MCF 10A (cell line): ENCODE data around the gene CDC42EP1. TPM values are rescaled to one million over a fixed set of nuclear protein-coding genes. Genes with fewer than 3 reads are reported as not detected.
A peak's percentile ranks its signal among the peaks of the same experiment; 100 is the strongest.

ENCODE experiments used
- Bru-seq: library from RNA; stranded (reverse); fragments of 400-500 nt; gene quantifications from one replicate; lab custom pipeline; 2021; lab: Mats Ljungman, UMichigan
- BruChase-seq, 2 experiments: library from RNA; stranded (reverse); fragments of 400-500 nt; gene quantifications; one replicate each; lab custom pipeline; 2021; lab: Mats Ljungman, UMichigan
- BruUV-seq: library from RNA; stranded (reverse); fragments of 400-500 nt; replicated peaks from 2 replicates; lab custom pipeline; 2021; lab: Mats Ljungman, UMichigan
- CTCF ChIA-PET: fragments of 300-600 bp; sonication (Branson Sonifier 250); formaldehyde crosslinking; extraction: SDS; loops from one replicate; lab custom pipeline; 2021; ENCODE audit warnings: antibody characterized with exemption, inconsistent platforms; lab: Yijun Ruan, JAX
- POLR2A ChIA-PET: fragments of 300-600, 350-650 bp; sonication (Branson Sonifier 250); formaldehyde crosslinking; extraction: SDS; loops from one replicate; lab custom pipeline; 2020; ENCODE audit warnings: antibody characterized with exemption, inconsistent platforms; lab: Yijun Ruan, JAX
- DNase-seq: peaks from one replicate; pipeline ENCODE4 v3.0.0-alpha.2; 2018; ENCODE audit not compliant: unreplicated experiment
- H3K27ac Mint-ChIP-seq: one replicate; pipeline ENCODE4 v1.8.0; 2022; ENCODE audit warnings: mild to moderate bottlenecking, low read depth, mixed read lengths; ENCODE audit not compliant: unreplicated experiment
- H3K27me3 Mint-ChIP-seq: one replicate; pipeline ENCODE4 v1.8.0; 2022; ENCODE audit warnings: mixed read lengths; ENCODE audit not compliant: insufficient read depth, unreplicated experiment
- H3K36me3 Mint-ChIP-seq: one replicate; pipeline ENCODE4 v1.8.0; 2022; ENCODE audit warnings: mild to moderate bottlenecking, moderate library complexity, mixed read lengths; ENCODE audit not compliant: insufficient read depth, unreplicated experiment
- H3K4me1 Mint-ChIP-seq: one replicate; pipeline ENCODE4 v1.8.0; 2022; ENCODE audit warnings: mixed read lengths; ENCODE audit not compliant: insufficient read depth, unreplicated experiment
- H3K4me3 Mint-ChIP-seq: one replicate; pipeline ENCODE4 v1.8.0; 2022; ENCODE audit warnings: mild to moderate bottlenecking, moderate library complexity, mixed read lengths; ENCODE audit not compliant: unreplicated experiment
- H3K9me3 Mint-ChIP-seq: one replicate; pipeline ENCODE4 v1.8.0; 2022; ENCODE audit warnings: mixed read lengths; ENCODE audit not compliant: unreplicated experiment
- intact Hi-C: fragments of 100-400 bp; cut with micrococcal nuclease; formaldehyde crosslinking; loops from 2 replicates; pipeline ENCODE4 v1.14.1; 2022
- long read RNA-seq: library from polyadenylated mRNA; stranded (forward); transcript quantifications from one replicate; pipeline ENCODE4 v2.0.0, GENCODE V29; 2022
- total RNA-seq: library from RNA; stranded (reverse); gene quantifications from 2 replicates; pipeline ENCODE4 v1.2.3, GENCODE V29; 2022
- TF ChIP-seq, protein P1 (sequence below): fragments of 200-600 bp; IDR thresholded peaks from one replicate; pipeline ENCODE4 v1.8.0; 2022; ENCODE audit warnings: antibody characterized with exemption, mild to moderate bottlenecking; ENCODE audit not compliant: unreplicated experiment

CDC42EP1 gene, protein sequence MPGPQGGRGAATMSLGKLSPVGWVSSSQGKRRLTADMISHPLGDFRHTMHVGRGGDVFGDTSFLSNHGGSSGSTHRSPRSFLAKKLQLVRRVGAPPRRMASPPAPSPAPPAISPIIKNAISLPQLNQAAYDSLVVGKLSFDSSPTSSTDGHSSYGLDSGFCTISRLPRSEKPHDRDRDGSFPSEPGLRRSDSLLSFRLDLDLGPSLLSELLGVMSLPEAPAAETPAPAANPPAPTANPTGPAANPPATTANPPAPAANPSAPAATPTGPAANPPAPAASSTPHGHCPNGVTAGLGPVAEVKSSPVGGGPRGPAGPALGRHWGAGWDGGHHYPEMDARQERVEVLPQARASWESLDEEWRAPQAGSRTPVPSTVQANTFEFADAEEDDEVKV
- total RNA-seq (86.0 and 148 TPM in 2 replicates), Bru-seq, nascent RNA (percentile 78 among the genes with signal in this experiment), BruChase-seq, experiment 1, labeled RNA remaining after a 6-hour chase (percentile 80 among the genes with signal in this experiment), BruChase-seq, experiment 2, labeled RNA remaining after a 2-hour chase (percentile 76 among the genes with signal in this experiment)
- long read RNA-seq, transcript CDC42EP1-201 (3 exons, 2,181 nt) = major isoform, 154 of 350 reads
- long read RNA-seq, partial matches to known transcripts = 138 of 350 reads
- long read RNA-seq, other reads (novel, unspliced or antisense) = 58 of 350 reads

DNA sequence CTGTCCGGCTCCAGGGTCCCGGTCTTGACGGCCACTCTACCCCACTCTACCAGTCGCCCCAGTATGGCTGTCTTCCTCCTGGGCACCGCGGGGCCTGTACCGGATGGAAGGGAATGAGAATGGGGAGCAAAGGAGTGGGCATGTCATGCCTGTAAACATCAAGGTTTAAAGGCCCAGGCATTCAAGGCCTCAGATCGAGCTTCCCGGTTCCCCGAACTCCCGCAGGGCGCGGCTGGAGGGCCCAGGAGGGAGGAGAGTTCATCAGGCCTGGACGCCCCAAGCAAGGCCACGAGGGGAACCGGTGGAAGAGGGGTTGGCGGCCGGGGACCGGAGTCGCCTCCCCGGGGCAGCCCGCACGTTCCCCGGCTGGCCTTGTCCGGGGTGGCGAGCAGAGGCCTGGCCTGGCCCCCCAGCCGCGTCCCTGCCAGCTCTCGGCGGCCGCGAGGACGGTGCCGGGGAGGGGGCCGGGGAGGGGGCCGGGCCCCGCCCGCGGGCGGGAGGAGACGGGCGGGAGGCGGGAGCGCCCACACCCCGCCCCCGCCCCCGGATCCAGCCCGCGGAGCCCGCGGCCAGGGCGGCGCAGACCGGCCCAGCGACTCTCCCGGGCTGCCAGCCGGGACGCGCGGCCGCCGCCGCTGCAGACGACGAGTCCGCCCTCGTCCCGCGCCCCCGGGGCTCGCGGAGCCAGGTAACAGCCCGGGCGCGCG lies at the start of gene CDC42EP1:
Gene CDC42EP1, plus strand, starts transcription at position 580 of the 707 bp plus-strand sequence. CDS start 5,870 bp downstream, outside the sequence.
- H3K27ac Mint-ChIP-seq = peak within 1 kb of the TSS; percentile 71
- POLR2A ChIA-PET = interaction anchor here (0.6 to 8.6 kb wide), 2 partner anchors 17 to 80 kb away, joined by 3 to 194 read pairs; no protein-coding TSS in a partner anchor
- TF ChIP-seq, protein P1, sequence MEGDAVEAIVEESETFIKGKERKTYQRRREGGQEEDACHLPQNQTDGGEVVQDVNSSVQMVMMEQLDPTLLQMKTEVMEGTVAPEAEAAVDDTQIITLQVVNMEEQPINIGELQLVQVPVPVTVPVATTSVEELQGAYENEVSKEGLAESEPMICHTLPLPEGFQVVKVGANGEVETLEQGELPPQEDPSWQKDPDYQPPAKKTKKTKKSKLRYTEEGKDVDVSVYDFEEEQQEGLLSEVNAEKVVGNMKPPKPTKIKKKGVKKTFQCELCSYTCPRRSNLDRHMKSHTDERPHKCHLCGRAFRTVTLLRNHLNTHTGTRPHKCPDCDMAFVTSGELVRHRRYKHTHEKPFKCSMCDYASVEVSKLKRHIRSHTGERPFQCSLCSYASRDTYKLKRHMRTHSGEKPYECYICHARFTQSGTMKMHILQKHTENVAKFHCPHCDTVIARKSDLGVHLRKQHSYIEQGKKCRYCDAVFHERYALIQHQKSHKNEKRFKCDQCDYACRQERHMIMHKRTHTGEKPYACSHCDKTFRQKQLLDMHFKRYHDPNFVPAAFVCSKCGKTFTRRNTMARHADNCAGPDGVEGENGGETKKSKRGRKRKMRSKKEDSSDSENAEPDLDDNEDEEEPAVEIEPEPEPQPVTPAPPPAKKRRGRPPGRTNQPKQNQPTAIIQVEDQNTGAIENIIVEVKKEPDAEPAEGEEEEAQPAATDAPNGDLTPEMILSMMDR = no peak
- no peaks in the 10 kb centered on the region for H3K9me3 Mint-ChIP-seq
- peaks cover 19% of the 10 kb centered on the region for H3K36me3 Mint-ChIP-seq
- peak; percentile 56 for DNase-seq
- H3K4me1 Mint-ChIP-seq = peaks cover 26% of the 10 kb centered on the region
- TSS peak; percentile 45 for BruUV-seq
- no peaks in the 10 kb centered on the region for H3K27me3 Mint-ChIP-seq
- peak within 1 kb of the TSS; percentile 81 for H3K4me3 Mint-ChIP-seq
- intact Hi-C loops = loop anchor here (10.0 kb wide), 1 partner anchor 85 kb away; no protein-coding TSS in a partner anchor
- CTCF ChIA-PET = interaction anchor here (1.0 to 15.3 kb wide), 2 partner anchors 15 to 88 kb away, joined by 3 to 667 read pairs; no protein-coding TSS in a partner anchor

DNA sequence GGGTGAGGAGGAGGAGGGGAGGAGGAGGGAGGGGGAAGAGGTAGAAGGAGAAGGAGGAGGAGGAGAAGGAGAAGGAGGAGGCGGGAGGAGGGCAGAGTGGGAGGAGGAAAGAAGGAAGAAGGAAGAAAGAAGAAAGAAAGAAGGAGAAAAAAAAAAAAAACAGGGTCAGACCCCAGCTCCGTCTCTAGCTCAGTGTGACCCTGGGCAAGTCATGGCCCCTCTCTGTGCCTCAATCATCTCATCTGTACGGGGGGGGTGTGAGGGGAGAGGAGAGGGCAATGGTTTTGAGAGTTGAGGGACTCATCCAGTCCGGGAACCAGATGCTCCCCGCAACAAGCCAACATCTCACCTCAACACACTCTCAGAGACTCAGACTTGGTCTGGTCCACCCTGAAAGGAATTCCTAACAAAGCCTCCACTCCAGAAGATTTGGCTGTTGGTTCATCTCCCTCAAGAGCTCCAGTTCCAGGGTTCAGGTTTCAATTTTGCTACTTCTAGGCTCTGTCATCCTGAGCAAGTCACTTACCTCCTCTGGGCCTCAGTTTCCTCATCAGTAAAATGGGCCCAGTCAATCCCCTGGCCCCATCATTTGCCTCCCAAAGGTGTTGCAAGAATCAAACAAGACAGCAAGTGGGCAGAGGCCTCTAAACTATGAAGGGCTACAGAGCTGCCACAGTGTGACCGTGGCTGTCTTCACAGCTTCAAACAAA lies 48.7 kb upstream of the CDC42EP1 start:
- intact Hi-C loops = no loop called here
- H3K27me3 Mint-ChIP-seq = no peaks in the 10 kb centered on the region
- no peak for DNase-seq
- CTCF ChIA-PET = interaction anchor here (0.6 to 1.5 kb wide), 4 partner anchors 52 to 285 kb away, joined by 3 to 4 read pairs (median 4); no protein-coding TSS in a partner anchor
- no TSS peak for BruUV-seq
- TF ChIP-seq, protein P1 = no peak
- H3K4me3 Mint-ChIP-seq = no peak overlapping the region
- POLR2A ChIA-PET = interaction anchor here (0.7 to 1.8 kb wide), 4 partner anchors 11 to 199 kb away, joined by 3 to 7 read pairs (median 4); no protein-coding TSS in a partner anchor
- no peak overlapping the region for H3K27ac Mint-ChIP-seq
- H3K9me3 Mint-ChIP-seq = no peaks in the 10 kb centered on the region
- peaks cover 7% of the 10 kb centered on the region for H3K4me1 Mint-ChIP-seq
- H3K36me3 Mint-ChIP-seq = peaks cover 23% of the 10 kb centered on the region

DNA sequence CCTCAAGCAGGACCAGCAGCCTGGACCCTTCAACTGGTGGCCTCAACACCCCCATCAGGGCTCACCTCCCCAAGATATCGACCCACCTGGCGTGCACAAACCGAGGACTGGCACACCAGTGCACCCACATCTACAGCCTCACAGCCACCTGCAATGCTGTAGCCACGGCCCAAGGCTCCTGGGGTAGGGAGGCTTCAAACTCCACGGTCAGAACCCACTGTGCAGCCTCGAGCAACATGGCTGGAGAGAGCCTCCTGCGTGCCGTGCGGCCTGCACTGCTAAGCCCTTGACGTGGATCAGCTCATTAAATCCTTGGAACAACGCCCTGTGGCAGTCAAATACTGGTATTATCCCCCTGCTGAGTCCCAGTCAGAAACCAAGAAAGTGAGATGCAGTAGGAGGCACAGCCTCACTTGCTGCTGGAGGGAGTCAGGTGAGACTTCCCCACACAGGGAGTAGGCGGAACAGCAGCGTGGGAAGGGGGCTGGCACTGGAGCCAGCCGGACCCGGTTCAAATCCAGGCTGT lies 45.7 kb upstream of the CDC42EP1 start:
- BruUV-seq = no TSS peak
- intact Hi-C loops = no loop called here

More for the DNA sequence above, 45.7 kb upstream of the CDC42EP1 start:
- Mint-ChIP-seq H3K4me1 (peaks cover 15% of the 10 kb centered on the region), H3K36me3 (peaks cover 18% of the 10 kb centered on the region), H3K4me3 (no peak overlapping the region), H3K27ac (no peak overlapping the region), H3K9me3 (no peaks in the 10 kb centered on the region), H3K27me3 (no peaks in the 10 kb centered on the region)
- TF ChIP-seq, protein P1 = no peak
- DNase-seq = no peak
- ChIA-PET CTCF (no interaction called here), POLR2A (no interaction called here)
